Stimulated activated CD4-positive, alpha-beta T cell treated with anti-CD3 and anti-CD28 coated beads, Interleukin-12 subunit alpha, Interleukin-12 subunit beta, amount 100 ng/mL, for 24 hours (primary cell): ENCODE results near the gene OSBPL9.

Experiments
- DNase-seq, 2 experiments: peaks; one replicate each; pipeline ENCODE4 v3.0.0-alpha.2; 2020; ENCODE audit warnings: low read depth in 2 of 2

OSBPL9 gene

DNA sequence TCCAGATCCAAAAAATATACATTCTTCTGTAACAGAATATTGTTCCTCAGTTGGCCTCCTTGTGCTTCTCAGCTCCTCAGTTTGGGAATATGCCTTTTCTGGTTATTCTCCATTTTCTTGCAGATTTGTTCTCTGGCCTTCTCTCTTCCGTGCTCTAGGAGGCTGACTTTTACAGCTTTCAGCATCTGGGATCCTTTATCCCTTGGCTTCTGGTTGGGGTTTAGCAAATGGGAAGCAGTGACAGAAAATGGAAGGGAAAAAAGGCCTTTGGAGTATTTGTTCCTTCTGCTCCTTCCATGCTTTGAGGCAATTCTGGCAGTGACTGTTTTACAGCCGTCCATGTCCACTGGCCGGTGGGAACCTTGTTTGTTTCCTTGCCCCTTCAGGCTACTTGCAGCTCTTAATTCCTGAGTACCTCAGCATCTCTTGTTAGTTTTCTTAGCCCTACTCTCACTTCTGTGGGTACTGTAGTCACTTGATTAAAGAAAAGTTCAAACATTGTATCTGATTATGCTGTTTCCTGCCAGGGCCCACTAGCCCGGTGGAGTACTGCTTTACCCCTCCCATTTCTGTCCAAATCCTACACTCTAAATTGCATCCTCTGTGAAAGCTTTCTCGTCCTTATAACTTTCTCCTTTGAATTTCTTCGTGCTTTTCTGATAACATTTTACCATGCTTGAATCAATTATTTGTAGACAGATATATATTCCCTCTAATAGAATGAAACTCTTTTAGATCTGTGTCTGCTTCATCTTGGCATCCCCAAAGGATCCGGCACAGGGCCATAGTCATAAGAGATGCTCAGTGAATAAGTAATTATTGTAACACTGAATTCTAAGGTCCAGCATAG lies 118.2 kb downstream of the OSBPL9 start:
- DNase-seq, result no peak

DNA sequence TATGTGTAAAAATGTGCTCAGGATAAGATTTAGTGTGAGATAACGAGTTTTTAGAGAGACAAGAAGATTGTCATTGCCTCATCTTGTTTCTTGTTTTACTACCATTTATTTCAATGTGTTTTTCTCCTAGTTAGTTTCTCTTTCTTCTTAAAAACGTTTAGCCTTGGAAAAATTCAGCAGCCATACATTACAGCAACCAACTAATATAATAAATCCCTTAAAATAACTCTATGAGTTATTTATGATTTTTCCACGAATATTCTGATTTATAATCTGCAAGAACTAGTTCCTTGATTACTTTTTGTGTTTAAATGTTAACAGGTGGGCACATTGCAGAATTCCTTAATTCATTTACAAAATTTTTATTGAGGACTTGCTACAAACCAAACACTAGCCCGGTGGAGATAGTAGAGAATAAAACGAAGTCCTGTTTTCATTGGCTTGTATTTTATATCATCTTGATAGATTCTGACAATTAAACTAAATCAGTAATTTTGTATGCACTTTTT lies 118.9 kb downstream of the OSBPL9 start:
- no peak for DNase-seq

DNA sequence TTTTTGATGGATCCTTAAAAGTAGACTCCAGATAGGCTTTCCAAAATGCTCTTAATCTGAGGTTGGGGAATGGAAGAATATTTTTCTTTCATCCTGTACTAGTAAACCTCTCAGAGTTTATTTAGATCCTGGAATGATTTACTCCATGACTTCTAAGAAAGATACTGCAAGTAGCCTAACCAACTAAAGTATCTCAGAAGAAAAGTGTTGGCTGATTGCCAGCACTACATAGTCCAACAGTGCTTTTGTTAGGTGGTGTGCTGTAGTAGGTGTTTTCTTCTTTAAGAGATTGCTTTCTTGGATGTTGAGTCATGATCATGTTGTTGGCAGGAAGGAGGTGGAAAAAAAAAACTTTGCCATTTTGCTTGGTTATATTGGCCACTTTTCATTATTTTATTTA lies 119.8 kb downstream of the OSBPL9 start:
- DNase-seq, result no peak

DNA sequence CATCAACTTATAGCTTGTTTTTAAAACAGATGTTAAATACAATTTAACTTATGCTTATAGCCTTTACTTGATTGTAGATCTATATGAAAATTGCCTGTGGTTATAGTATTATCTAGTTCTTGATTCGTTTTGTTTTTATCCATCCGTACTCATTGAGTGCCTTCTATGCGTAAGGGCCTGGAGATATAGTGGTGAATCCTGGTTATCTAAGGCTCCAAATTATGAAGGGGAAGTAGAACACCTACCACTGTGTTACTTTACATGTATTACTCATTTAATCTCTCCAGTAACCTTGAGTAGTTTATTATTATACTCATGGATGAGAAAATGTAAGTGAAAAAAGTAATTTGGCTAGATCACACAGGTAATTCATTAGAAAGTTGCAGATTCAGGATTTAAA lies 121.8 kb downstream of the OSBPL9 start:
- no peak for DNase-seq

DNA sequence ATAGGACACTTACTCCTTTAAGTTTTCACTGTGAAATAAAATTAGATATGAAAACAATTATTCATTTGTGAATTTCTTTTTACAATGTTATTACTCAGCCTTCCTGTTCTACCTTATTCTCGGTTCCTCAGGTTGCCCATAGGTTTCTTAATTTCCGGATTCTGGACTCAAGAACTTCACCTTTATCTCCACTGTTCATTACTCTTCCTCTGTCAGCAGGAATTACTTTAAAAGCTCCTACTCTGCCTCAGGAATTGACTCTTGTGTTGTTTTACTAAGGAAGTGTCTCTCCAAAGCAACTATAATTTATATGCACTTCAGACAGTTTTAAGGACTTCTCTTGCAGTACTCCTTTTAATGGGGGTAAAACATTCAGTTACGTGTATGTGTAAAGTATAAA lies 123.8 kb downstream of the OSBPL9 start:
- no peak for DNase-seq

DNA sequence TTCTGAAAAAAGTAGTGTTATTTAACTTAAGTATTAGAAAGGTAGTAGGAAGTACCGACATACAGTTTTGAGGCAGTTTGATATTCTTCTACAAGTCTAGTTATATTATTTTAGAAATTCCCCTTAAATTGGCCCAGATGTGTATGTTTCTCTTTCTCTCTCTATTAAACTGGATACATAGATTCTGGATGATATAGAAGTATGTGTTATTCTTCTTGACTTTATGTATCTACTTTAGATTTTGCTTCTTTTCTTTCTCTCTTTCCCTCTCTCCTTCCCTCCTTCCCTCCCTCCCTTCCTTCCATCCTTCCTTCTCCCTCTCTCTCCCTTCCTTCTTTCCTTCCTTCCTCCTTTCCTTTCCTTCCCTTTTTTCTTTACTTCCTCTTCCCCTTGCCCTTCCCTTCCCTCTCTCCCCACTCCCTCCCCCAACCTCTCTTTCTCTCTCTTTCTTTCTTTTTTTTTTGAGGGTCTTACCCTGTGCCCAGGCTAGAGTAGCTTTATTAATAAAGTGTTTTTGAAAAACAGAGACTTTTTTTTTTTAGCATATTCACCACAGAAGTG lies 124.3 kb downstream of the OSBPL9 start:
- no peak for DNase-seq

DNA sequence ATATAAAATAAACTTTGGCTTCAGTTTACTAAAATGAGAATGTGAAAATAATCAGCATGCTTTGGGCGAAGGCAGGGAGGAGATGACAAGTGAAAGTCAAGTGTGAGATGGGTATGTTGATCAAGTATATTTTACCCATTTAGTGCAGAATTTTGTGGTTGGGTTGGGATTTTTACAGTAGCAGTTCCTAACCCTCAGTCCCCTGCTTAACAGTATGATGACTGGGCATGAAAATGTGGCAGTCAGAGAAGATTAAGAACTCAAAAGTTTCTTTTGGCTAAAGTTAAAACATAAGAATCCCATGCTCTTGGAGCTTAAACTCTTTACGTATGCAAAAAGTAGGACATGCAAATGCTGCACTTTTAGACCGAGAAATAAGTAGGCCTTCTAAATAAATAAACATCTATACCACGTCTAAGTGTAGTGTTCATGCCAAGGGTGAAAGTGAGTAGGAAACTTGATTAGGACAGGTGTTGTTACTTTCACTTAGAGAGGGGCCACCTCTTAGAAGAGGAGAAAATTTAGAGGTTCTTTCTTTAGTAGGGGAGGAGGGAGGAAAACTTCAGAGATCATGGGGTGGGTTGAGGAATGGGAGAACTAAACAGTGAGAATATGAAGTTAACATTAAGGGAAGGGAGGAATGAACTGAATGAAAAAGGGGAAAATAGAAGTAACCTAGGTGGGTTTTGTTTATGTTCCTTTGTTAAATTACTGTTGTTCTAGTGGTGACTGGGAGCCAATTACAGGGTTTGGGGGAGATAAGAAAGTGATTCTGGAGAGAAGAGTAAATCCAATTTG lies 127.8 kb downstream of the OSBPL9 start:
- DNase-seq, result no peak

DNA sequence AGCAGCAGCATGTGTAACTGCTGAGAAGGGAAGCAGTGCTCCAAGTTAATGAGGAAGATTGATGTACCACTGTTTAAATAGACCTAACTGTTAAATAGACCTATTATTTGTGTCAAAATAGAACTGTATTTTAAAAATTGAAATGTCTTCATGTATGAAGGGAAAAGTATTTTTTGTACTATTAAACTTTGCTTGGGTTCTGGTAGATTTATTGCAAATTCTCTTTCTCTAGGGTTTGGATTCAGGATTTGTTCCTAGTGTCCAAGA lies 128.3 kb downstream of the OSBPL9 start:
- DNase-seq, result no peak

DNA sequence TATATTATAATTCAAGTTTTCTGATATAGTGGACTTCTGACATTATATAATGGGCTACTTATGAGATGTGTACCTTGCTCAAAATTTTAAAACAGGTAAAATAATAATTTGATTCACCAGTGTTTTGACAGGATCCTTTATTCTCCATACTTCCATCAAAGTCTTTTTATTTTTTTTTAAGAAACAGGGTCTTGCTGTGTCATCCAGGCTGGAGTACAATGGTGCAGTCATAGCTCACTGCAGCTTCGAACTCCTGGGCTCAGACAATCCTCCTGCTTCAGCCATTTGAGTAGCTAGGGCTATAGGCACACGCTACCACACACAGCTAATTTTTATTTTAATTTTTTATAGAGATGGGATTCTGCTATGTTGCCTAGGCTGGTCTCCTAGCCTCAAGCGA lies 132.3 kb downstream of the OSBPL9 start:
- DNase-seq, result no peak

DNA sequence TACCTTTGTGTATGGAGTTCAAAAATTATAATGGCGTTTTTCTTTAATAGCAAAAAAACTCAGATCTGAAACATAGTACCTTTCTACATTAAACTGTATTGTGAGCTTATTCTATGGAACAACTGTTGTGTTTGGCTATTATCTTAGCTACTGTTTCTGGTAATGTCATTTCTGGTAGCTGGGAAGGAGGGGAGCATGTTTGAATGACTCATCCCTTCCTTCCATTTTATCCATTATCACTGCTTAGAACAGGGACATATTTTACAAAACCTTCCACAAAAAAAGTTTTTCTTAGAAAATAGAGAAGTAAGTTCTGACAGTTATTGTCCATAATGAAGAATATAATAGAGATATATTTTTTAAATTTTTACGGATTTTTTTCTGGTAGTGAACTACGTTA lies 133.3 kb downstream of the OSBPL9 start:
- DNase-seq, result no peak

DNA sequence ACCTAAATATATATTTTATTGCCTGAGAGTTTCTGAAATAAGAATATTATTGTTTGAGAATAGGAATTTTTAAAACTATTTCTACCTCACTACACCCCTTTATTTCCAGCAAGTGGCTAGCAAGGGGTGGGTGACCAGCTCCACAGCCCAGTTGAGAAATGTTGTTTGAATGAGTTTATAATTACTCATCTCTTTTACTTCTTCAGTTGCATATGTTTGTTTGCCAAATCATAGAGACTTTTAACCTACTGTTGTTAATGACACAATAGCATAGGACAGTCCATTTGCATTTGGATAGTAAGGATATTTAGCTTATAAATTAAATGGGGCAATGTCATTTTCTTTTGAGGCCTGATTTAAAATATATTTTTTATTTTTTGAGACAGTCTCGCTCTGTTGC lies 133.8 kb downstream of the OSBPL9 start:
- DNase-seq, result no peak

DNA sequence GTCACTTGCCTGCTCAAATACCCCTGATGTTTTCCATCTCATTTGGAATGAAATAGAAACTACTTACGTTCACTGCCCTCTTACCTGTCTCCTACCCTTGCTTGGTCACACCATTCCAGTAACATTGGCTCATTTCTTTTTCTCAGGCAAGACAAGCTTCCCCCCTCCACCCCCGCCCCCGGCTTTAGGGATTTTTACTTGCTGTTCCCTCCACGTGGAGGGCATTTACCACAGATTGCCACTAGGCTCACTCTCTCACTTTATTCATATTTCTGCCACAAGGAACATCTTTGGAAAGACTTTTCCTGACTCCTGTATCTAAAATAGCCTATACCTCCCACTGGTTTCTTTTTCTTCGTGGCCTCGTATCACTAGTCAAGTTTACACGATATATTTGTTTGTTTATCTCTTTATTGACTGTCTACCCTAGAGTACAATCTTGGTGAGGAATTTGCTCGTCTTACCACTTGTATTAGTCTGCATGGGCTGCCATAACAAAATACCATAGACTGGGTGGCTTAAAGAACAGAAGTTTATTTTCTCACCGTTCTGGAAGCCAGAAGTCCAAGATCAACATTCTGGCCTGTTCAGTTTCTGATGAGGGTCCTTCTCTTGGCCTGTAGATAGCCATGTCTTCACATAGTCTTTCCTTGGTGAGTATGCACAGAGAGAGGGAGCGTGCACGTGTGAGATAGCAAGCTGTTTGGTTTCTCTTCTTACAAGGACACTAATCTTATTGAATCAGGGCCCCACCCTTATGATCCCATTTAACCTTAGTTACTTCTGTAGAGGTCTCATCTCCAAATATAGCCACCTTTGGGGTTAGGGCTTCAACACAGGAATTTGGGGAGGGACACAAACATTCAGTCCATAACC lies 135.4 kb downstream of the OSBPL9 start:
- no peak for DNase-seq

DNA sequence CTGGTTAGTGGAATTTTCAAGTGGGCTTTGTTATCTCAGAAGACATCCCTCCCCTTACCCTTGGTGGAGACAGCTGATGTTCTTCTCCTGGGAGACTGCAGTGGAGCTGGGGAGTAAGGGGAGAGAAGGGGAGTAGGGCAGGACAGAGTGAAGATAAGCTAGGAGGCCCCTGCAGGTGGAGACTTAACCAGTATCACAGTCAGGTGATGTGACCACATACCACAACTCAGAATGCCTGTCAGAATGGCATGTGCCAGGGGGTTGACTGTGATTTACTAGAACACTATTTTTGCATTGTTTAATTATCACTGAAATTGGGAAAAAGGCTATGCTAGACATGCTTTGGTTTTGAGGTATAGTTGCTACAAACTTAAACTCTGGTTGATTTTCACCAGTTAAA lies 137.1 kb downstream of the OSBPL9 start:
- DNase-seq, result no peak

DNA sequence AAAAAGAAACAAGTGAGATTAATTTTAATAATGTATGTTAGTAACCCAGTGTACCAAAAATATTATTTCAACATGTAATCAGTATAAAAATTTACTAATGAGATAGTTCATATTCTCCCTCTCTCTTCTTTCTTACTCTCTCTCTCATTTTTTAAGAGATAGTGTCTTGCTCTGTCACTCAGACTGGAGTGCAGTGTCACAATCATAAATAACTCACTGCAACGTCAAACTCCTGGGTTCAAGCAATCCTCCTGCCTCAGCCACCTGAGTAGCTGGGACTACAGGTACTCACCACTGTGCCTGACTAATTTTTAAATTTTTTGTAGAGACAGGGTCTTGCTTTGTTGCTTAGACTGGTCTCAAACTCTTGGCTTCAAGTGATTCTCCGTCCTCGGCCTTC lies 137.8 kb downstream of the OSBPL9 start:
- no peak for DNase-seq

DNA sequence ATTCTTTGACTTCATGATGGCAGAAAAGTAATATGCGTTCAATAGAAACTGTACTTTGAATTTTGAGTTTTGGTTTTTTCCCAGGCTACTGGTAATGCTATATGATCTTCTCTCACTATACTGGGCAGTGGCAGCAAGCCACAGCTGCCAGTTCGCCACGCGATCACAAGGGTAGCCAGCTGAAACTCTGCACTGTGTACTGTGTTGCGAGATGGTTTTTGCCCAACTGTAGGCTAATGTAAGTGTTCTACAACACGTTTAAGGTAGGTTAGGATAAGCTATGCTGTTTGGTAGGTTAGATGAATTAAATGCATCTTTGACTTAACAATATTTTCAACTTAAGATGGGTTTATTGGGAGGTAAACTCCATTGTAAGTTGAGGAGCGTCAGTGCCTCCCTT lies 138.5 kb downstream of the OSBPL9 start:
- no peak for DNase-seq

DNA sequence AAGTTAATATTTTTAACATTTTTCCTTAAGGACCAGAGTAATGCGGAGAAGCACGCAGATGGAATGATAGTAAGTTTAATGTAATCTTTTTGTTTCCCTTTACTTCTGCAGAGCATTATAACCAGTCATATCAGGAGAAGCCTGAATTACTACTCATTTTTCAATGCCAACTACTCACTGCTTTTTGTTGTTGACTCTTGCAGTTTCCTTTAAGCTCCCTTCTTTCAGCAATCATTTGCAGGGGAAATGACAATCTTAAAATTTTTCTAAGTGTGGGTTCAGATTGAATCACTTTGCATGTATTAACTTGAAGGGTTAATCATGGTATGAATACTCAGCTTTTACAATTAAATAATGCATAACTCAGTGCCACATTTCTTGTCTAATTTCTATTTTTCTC lies 139.4 kb downstream of the OSBPL9 start:
- DNase-seq, result no peak

DNA sequence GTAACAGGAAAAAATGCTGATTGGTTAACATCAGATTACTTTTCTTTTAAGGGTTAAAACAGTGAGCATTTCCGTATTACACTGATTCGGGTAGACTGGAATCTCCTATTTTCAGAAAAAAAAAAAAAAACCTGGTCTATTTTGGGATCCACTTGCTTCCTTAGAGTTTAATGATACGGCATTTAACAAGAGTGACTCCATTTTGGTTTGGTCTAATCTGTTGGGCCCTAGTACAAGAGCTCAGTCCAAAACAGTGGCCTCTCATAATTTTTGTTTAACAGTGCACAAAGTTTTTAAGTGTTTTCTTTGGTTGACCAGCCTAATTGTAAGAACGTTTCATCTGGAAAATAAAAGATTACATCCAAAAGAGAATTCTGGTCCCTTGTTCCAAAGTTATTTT lies 141.4 kb downstream of the OSBPL9 start:
- no peak for DNase-seq

DNA sequence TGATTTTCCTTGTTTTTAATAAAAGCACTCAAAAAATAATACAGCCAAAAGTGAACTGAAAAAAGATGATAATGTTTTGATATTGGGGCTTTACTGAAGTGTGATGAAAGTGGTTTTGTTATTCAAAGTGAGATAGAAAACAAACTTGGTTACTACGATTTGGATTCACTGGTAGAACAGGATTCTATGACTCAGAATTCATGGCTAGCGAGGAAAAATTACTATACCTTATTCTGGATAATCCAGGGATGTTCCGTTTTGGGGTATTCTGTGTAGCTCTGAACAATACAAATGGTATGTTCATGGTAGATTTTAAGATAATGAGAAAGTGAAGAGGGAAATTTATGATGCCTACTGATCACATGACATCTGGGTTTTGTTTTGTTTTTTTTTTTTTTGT lies 144.0 kb downstream of the OSBPL9 start:
- DNase-seq, result no peak

DNA sequence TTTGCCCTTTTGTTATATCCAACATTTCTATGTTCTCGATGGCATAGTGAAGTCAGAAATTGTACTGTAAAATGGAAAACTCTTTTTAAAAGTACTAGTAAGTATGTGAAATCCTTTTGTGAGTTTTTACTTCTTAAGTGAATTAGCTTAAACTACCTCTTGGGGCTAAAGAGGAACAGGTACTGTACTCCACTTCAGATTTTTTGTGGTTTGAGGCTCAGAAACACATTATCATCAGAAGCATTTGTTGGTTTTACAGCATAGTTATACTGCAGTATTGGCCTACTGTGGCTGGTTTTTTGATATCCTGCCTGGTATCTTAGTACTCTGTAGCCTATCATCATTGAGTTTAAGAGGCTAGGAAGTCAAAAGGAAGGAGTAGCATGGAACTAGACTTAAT lies 144.5 kb downstream of the OSBPL9 start:
- no peak for DNase-seq

DNA sequence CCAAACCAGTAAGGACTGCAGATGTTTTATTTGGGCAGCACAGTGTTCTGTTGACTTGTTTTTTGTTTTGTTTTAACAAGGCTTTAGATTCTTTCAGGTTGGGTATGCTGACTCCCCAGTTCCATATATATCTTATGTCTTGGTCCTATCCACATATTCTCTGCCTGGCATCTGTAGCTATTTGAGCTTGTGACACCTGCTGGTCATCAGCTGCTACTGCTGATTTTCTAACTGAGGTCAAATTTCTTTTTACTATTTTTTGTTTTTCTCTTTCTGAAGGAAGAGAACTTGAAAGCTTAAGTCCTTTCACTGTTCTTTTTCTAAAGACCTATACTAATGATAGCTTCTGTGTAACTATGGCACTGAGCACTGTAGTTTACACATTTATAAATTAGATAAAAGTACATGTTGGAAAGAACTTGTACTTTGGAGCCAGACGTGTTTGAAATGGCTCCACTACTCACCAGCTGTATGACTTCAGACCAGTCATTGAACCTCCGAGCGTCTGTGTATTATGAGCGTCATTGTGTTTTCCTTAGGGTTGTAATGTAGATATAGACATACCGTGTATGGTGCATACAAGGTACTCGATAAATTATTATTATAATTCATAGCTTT lies 152.2 kb downstream of the OSBPL9 start:
- no peak for DNase-seq

DNA sequence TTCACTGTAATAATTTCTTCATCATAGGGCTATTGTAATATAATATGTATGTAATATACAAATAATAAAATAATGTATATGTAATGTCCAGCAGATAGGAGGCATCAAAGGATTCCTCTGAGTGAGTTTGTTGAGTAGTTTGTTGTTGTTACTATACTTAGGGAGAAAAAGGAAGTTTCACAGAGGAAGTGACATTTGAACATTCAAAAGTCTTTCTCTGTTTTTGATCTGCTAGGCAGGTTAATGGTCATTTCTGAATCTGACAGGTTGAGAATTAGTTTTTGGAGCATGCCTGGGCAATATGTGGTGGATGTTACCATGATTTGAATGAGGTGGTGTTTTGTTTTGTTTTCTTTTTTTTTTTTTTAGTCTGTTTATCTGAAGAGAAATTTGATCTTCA lies 159.5 kb downstream of the OSBPL9 start:
- no peak for DNase-seq

DNA sequence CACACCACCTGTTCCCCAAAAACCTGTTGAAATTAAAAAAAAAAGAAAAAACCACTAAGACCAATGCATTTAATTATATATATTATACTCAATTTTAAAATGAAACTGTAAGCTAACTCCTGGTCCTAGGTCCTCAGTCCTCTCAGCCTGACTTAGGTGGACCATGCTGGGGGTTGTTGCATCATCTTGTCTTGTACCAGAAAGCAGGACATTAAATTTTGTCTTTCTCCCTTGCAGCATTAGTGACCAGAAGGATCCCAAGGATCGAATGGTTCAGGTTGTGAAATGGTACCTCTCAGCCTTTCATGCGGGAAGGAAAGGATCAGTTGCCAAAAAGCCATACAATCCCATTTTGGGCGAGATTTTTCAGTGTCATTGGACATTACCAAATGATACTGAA lies 164.0 kb downstream of the OSBPL9 start:
- no peak for DNase-seq
